ENCODE measurements around the gene ROPN1B. TPM values are rescaled to one million over a fixed set of nuclear protein-coding genes. Genes with fewer than 3 reads are reported as not detected.

The ROPN1B gene
- total RNA-seq, 1 donor from 2014 or later, result not detected

DNA sequence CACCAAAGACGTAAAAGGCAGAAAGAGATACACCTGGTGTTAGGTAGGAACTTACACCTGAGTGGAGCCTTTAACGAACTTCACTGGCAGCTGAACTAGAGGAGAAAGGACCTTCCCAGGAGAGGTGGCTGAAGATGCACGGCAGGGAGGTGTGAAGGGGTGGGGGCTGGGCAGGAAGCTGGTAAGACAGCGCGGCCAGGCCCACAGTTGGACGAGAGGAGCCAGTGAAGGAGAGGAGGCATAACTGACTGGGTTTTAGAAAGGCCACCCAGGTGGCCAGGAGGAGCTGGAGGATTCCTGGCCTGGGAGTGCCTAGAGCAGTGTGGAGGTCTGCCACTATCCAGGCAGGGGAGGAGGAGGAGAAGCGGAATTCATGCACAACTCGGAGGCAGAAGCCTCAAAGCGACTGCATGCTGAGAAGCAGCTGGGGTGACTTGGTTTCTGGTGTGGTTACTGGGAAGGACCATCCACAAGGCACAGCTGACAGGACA lies 63.0 kb downstream of the ROPN1B start:
- DNase-seq (ENCODE audit: low read depth) (no peak), FAIRE-seq (no peak)
- Histone ChIP-seq H3K4me3 (ENCODE audit: low read depth, low read length) (no peak overlapping the region), H3K27me3 (ENCODE audit: control insufficient read depth, insufficient read depth, low read length) (no peaks in the 10 kb centered on the region), H3K36me3 (ENCODE audit: control insufficient read depth, insufficient read depth, low read length) (peaks cover 3% of the 10 kb centered on the region)
- TF ChIP-seq, protein P1, sequence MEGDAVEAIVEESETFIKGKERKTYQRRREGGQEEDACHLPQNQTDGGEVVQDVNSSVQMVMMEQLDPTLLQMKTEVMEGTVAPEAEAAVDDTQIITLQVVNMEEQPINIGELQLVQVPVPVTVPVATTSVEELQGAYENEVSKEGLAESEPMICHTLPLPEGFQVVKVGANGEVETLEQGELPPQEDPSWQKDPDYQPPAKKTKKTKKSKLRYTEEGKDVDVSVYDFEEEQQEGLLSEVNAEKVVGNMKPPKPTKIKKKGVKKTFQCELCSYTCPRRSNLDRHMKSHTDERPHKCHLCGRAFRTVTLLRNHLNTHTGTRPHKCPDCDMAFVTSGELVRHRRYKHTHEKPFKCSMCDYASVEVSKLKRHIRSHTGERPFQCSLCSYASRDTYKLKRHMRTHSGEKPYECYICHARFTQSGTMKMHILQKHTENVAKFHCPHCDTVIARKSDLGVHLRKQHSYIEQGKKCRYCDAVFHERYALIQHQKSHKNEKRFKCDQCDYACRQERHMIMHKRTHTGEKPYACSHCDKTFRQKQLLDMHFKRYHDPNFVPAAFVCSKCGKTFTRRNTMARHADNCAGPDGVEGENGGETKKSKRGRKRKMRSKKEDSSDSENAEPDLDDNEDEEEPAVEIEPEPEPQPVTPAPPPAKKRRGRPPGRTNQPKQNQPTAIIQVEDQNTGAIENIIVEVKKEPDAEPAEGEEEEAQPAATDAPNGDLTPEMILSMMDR (IDR thresholded peaks at IDR 0.05; ENCODE audit: insufficient read depth, low read length, severe bottlenecking), result no peak

Other genes with a start within 250 kb of the ROPN1B start
- 40.1 and 61.6 TPM in 2 replicates for gene SLC41A3, start 114.9 kb downstream of the ROPN1B start, total RNA-seq
- gene ALDH1L1, start 211.4 kb downstream of the ROPN1B start, total RNA-seq, result 9.1 and 11.1 TPM in 2 replicates